Neural progenitor cell (in vitro differentiated cells): ENCODE results near the gene ASB1. TPM values are rescaled to one million over a fixed set of nuclear protein-coding genes. Genes with fewer than 3 reads are reported as not detected.

Experiments used
- DNase-seq: peaks from one replicate; pipeline ENCODE4 v3.0.0-alpha.2; 2016; ENCODE audit warnings: low spot score
- H2AFZ ChIP-seq: fragments of 200-600 bp; sonication (generic); replicated peaks from 2 replicates; pipeline ENCODE4 v1.6.1; 2016; ENCODE audit warnings: antibody characterized with exemption
- H3F3A ChIP-seq: fragments of 200-600 bp; sonication (generic); 2 replicates; pipeline ENCODE4 v1.6.1; 2016; ENCODE audit warnings: antibody characterized with exemption, low read depth
- H3K27ac ChIP-seq: fragments of 200-600 bp; sonication (generic); 2 replicates; pipeline ENCODE4 v1.5.1; 2016; ENCODE audit warnings: mild to moderate bottlenecking
- H3K27me3 ChIP-seq: fragments of 200-600 bp; sonication (generic); 2 replicates; pipeline ENCODE4 v1.6.1; 2016; ENCODE audit warnings: mild to moderate bottlenecking, moderate library complexity
- H3K36me3 ChIP-seq: fragments of 200-600 bp; sonication (generic); 2 replicates; pipeline ENCODE4 v1.5.1; 2016
- H3K4me1 ChIP-seq: fragments of 200-600 bp; sonication (generic); 2 replicates; pipeline ENCODE4 v1.6.1; 2016; ENCODE audit warnings: mixed run types
- H3K4me2 ChIP-seq: fragments of 200-600 bp; sonication (generic); 2 replicates; pipeline ENCODE4 v1.6.1; 2016
- H3K4me3 ChIP-seq: fragments of 200-600 bp; sonication (generic); 2 replicates; pipeline ENCODE4 v1.5.1; 2016
- H3K79me2 ChIP-seq: fragments of 200-600 bp; sonication (generic); 2 replicates; pipeline ENCODE4 v1.6.1; 2016; ENCODE audit warnings: low read depth
- H3K9ac ChIP-seq: fragments of 200-600 bp; sonication (generic); 2 replicates; pipeline ENCODE4 v1.6.1; 2016
- H3K9me3 ChIP-seq: fragments of 200-600 bp; sonication (generic); 2 replicates; pipeline ENCODE4 v1.5.1; 2016; ENCODE audit warnings: low read depth
- H4K20me1 ChIP-seq: fragments of 200-600 bp; sonication (generic); 2 replicates; pipeline ENCODE4 v1.6.1; 2016; ENCODE audit warnings: low read depth
- H3K27ac Mint-ChIP-seq: 3 replicates; pipeline ENCODE4 v1.8.0; 2021; ENCODE audit warnings: mixed read lengths
- H3K27me3 Mint-ChIP-seq: 2 replicates; pipeline ENCODE4 v1.8.0; 2022; ENCODE audit warnings: low read depth, mild to moderate bottlenecking, inconsistent platforms, moderate library complexity, mixed read lengths; ENCODE audit not compliant: insufficient read depth
- H3K36me3 Mint-ChIP-seq: 3 replicates; pipeline ENCODE4 v1.8.0; 2021; ENCODE audit warnings: mixed read lengths
- H3K4me1 Mint-ChIP-seq: 3 replicates; pipeline ENCODE4 v1.8.0; 2021; ENCODE audit warnings: mixed read lengths
- H3K4me3 Mint-ChIP-seq: 3 replicates; pipeline ENCODE4 v1.8.0; 2021; ENCODE audit warnings: mild to moderate bottlenecking, moderate library complexity, mixed read lengths
- H3K9me3 Mint-ChIP-seq: 3 replicates; pipeline ENCODE4 v1.8.0; 2020; ENCODE audit warnings: mixed read lengths
- EZH2 ChIP-seq: fragments of 200-600 bp; sonication (generic); IDR thresholded peaks from 2 replicates; pipeline ENCODE4 v1.6.1; 2017; ENCODE audit warnings: antibody characterized with exemption, mild to moderate bottlenecking, moderate library complexity
- EZH2phosphoT487 ChIP-seq: fragments of 200-600 bp; sonication (generic); IDR thresholded peaks from 2 replicates; pipeline ENCODE4 v1.6.1; 2017; ENCODE audit warnings: antibody characterized with exemption
- total RNA-seq: library from RNA; depleted of rRNA; stranded (reverse); fragments of >200 nt; gene quantifications from 2 replicates; pipeline ENCODE4 v1.2.3, GENCODE V29; 2015; ENCODE audit warnings: low replicate concordance
- TF ChIP-seq, protein P1 (sequence below): fragments of 200-600 bp; sonication (generic); IDR thresholded peaks from 2 replicates; pipeline ENCODE4 v1.5.1; 2017; ENCODE audit warnings: antibody characterized with exemption, mild to moderate bottlenecking

The ASB1 gene
- total RNA-seq, 1 donor from 2014 or later: 29.2 TPM

DNA sequence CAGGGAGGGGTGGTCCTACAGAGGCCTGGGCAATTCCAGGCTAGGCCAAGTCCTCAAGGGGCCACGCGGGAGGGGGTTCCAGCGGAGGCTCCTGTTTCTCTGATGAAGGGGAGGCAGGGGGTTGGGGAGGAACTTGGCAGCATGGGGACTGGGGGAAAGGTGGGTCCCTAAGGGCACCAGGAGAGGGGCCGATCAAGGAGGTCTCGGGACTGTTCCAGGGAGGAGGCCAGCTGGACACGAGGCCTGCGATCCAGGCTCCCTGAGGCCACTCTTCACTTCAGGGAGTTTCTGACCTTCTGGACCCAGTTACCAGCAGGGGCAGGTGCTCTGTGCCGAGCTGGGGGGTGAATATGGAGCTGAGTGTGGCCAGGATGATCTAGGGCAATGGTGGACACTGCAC is 71.5 kb downstream of the ASB1 start:
- Histone ChIP-seq H4K20me1 (no peaks in the 10 kb centered on the region), H3K4me2 (no peak overlapping the region), H3K27ac (no peak overlapping the region), H3K79me2 (no peaks in the 10 kb centered on the region), H3K4me1 (peaks cover under 1% of the 10 kb centered on the region), H3K27me3 (no peaks in the 10 kb centered on the region), H2AFZ (no peak overlapping the region), H3K9ac (no peak overlapping the region), H3K9me3 (no peaks in the 10 kb centered on the region), H3F3A (no peaks in the 10 kb centered on the region), H3K4me3 (no peak overlapping the region), H3K36me3 (no peaks in the 10 kb centered on the region)
- TF ChIP-seq EZH2phosphoT487 (no peak), EZH2 (no peak)
- TF ChIP-seq, protein P1, sequence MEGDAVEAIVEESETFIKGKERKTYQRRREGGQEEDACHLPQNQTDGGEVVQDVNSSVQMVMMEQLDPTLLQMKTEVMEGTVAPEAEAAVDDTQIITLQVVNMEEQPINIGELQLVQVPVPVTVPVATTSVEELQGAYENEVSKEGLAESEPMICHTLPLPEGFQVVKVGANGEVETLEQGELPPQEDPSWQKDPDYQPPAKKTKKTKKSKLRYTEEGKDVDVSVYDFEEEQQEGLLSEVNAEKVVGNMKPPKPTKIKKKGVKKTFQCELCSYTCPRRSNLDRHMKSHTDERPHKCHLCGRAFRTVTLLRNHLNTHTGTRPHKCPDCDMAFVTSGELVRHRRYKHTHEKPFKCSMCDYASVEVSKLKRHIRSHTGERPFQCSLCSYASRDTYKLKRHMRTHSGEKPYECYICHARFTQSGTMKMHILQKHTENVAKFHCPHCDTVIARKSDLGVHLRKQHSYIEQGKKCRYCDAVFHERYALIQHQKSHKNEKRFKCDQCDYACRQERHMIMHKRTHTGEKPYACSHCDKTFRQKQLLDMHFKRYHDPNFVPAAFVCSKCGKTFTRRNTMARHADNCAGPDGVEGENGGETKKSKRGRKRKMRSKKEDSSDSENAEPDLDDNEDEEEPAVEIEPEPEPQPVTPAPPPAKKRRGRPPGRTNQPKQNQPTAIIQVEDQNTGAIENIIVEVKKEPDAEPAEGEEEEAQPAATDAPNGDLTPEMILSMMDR: no peak
- DNase-seq: no peak
- peaks cover 34% of the 10 kb centered on the region for H3K4me1 Mint-ChIP-seq
- no peaks in the 10 kb centered on the region for H3K27me3 Mint-ChIP-seq
- H3K36me3 Mint-ChIP-seq: no peaks in the 10 kb centered on the region
- peak overlapping the region; percentile 44 for H3K27ac Mint-ChIP-seq
- no peak overlapping the region for H3K4me3 Mint-ChIP-seq
- H3K9me3 Mint-ChIP-seq: peaks cover 3% of the 10 kb centered on the region

DNA sequence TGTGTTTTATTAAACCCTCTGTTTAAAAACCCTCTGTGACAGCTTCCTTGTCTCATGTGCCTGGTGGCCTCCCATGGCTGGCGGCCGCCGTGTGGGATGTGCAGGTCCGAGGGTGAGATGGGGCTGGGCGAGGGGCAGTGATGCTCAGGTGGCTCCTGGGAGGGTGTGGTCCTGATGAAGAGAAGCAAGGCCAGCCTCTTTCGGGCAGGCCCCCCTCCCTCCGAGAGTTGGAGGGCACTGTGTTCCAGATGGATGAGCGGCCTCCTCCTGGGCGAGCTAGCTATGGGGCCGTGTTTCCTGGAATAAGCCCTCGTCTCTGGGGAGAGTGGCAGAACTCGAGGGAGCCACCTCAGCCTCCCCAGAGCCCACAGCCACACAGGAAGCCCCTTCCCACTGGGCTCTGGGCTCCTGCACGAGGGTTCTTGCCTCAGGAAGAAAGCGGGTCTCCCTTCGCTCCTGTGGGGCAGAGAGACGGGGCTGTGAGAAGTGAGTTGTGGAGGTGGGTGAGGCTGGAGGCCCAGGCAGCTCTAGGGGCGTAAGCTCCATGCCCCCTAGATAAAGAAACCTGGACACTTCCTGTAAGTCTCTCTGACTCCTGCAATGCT is 72.1 kb downstream of the ASB1 start:
- no peak overlapping the region for H3K4me3 ChIP-seq
- H3K27ac Mint-ChIP-seq: no peak overlapping the region
- no peaks in the 10 kb centered on the region for H4K20me1 ChIP-seq
- H3K27me3 Mint-ChIP-seq: peaks cover under 1% of the 10 kb centered on the region
- H3K4me2 ChIP-seq: no peak overlapping the region
- no peaks in the 10 kb centered on the region for H3K79me2 ChIP-seq
- H3K9ac ChIP-seq: no peak overlapping the region
- no peaks in the 10 kb centered on the region for H3K27me3 ChIP-seq
- H3K4me3 Mint-ChIP-seq: no peak overlapping the region
- H2AFZ ChIP-seq: no peak overlapping the region
- peaks cover 3% of the 10 kb centered on the region for H3K9me3 Mint-ChIP-seq
- H3K27ac ChIP-seq: no peak overlapping the region
- H3K36me3 ChIP-seq: no peaks in the 10 kb centered on the region
- no peaks in the 10 kb centered on the region for H3K36me3 Mint-ChIP-seq
- no peaks in the 10 kb centered on the region for H3K4me1 ChIP-seq
- peaks cover 29% of the 10 kb centered on the region for H3K4me1 Mint-ChIP-seq
- no peak for DNase-seq
- H3F3A ChIP-seq: no peaks in the 10 kb centered on the region
- TF ChIP-seq EZH2 (no peak), EZH2phosphoT487 (no peak)
- TF ChIP-seq, protein P1: no peak
- H3K9me3 ChIP-seq: no peaks in the 10 kb centered on the region

GRCh38 chr2:238499731-238500580 is 73.2 kb downstream of the ASB1 start:
- H3K27ac ChIP-seq: no peak overlapping the region
- Mint-ChIP-seq H3K4me1 (peaks cover 20% of the 10 kb centered on the region), H3K27me3 (peaks cover 5% of the 10 kb centered on the region), H3K27ac (no peak overlapping the region), H3K36me3 (no peaks in the 10 kb centered on the region), H3K9me3 (peaks cover 3% of the 10 kb centered on the region), H3K4me3 (no peak overlapping the region)
- H3K79me2 ChIP-seq: no peaks in the 10 kb centered on the region
- H3K4me2 ChIP-seq: no peak overlapping the region
- H3F3A ChIP-seq: no peaks in the 10 kb centered on the region
- no peak for TF ChIP-seq EZH2phosphoT487
- TF ChIP-seq EZH2: no peak
- TF ChIP-seq, protein P1: no peak
- H3K9ac ChIP-seq: no peak overlapping the region
- H4K20me1 ChIP-seq: no peaks in the 10 kb centered on the region
- H3K4me1 ChIP-seq: peaks cover 6% of the 10 kb centered on the region
- no peaks in the 10 kb centered on the region for H3K36me3 ChIP-seq
- H3K27me3 ChIP-seq: no peaks in the 10 kb centered on the region
- no peak overlapping the region for H3K4me3 ChIP-seq
- no peak for DNase-seq
- H3K9me3 ChIP-seq: no peaks in the 10 kb centered on the region
- no peak overlapping the region for H2AFZ ChIP-seq
